Right lobe of liver (tissue), 4 donors: Measurements from ENCODE around the gene TSC22D3.
"Not testable (repeated sequence)": the region's sequence is repeated elsewhere in the genome, so short reads cannot be mapped to it uniquely, and the experiment has no call there.

Experiments used
- POLR2A ChIP-seq: fragments of 450-650 bp; IDR thresholded peaks from one replicate; pipeline ENCODE4 v1.6.1; 2017; ENCODE audit warnings: antibody characterized with exemption, mild to moderate bottlenecking
- TF ChIP-seq, protein P1 (sequence below), 4 donors: fragments of 200-600 bp in 3 of 4; fragments of 450-650 bp in 1 of 4; IDR thresholded peaks; one replicate each; pipeline versions ENCODE4 v1.5.1 to v1.8.0; 2016 to 2022; ENCODE audit warnings: antibody characterized with exemption in 4 of 4, mild to moderate bottlenecking in 2 of 4
- donor health status: DM: no; HTN: no; CAD: no.
- donor health status: DM: no; HTN: no; CAD: no.
- donor health status: DM: no; HTN: yes; CAD: no.

DNA sequence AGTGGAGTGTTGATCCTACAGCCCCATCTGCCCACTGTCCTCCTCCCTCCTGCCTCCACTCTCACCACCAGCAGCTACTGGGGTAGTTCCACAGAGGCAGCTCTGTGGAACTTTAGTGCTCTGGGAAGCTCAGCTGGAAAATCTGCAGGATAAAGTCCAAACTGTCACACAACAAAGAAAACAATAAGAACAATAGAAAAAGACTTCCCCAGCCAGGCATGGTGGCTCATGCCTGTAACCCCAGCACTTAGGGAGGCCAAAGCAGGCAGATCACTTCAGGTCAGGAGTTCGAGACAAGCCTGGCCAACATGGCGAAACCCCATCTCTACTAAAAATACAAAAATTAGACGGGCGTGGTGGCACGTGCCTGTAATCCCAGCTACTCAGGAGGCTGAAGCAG, 106.9 kb downstream of the TSC22D3 start:
- TF ChIP-seq, protein P1, sequence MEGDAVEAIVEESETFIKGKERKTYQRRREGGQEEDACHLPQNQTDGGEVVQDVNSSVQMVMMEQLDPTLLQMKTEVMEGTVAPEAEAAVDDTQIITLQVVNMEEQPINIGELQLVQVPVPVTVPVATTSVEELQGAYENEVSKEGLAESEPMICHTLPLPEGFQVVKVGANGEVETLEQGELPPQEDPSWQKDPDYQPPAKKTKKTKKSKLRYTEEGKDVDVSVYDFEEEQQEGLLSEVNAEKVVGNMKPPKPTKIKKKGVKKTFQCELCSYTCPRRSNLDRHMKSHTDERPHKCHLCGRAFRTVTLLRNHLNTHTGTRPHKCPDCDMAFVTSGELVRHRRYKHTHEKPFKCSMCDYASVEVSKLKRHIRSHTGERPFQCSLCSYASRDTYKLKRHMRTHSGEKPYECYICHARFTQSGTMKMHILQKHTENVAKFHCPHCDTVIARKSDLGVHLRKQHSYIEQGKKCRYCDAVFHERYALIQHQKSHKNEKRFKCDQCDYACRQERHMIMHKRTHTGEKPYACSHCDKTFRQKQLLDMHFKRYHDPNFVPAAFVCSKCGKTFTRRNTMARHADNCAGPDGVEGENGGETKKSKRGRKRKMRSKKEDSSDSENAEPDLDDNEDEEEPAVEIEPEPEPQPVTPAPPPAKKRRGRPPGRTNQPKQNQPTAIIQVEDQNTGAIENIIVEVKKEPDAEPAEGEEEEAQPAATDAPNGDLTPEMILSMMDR (IDR thresholded peaks at IDR 0.05): not testable (repeated sequence)
- TF ChIP-seq POLR2A: not testable (repeated sequence)
